ENCODE results near the gene LCN15.
"Not testable (repeated sequence)": the region's sequence is repeated elsewhere in the genome, so short reads cannot be mapped to it uniquely, and the experiment has no call there.

LCN15 gene

GRCh38 chr9:136759001-136759400 lies 5.3 kb downstream of the LCN15 start:
- peaks cover 0 to 7% of the 10 kb centered on the region in 2 donors for H3K4me1 ChIP-seq (ENCODE audit: control insufficient read depth in 1 of 2, insufficient read depth in 2 of 2, low read length in 2 of 2)
- no peak overlapping the region for H3K27ac ChIP-seq (ENCODE audit: low read length)
- no peaks in the 10 kb centered on the region for H3K27me3 ChIP-seq (ENCODE audit: low read depth, low read length)
- no peaks in the 10 kb centered on the region for H3K36me3 ChIP-seq (ENCODE audit: control insufficient read depth in 1 of 2, insufficient read depth in 2 of 2, low read length in 2 of 2)
- H3K9me3 ChIP-seq (ENCODE audit: control insufficient read depth in 1 of 2, low read length in 2 of 2) = peaks cover 0 to 4% of the 10 kb centered on the region in 2 donors
- H3K4me3 ChIP-seq (ENCODE audit: low read depth in 1 of 2, low read length in 2 of 2) = no peak overlapping the region

GRCh38 chr9:136757751-136758140 lies 6.6 kb downstream of the LCN15 start:
- no peaks in the 10 kb centered on the region for H3K36me3 ChIP-seq (ENCODE audit: control insufficient read depth in 1 of 2, insufficient read depth in 2 of 2, low read length in 2 of 2)
- peaks cover 0 to 4% of the 10 kb centered on the region in 2 donors for H3K9me3 ChIP-seq (ENCODE audit: control insufficient read depth in 1 of 2, low read length in 2 of 2)
- H3K4me3 ChIP-seq (ENCODE audit: low read depth in 1 of 2, low read length in 2 of 2) = no peak overlapping the region
- no peak overlapping the region for H3K27ac ChIP-seq (ENCODE audit: low read length)
- H3K4me1 ChIP-seq (ENCODE audit: control insufficient read depth in 1 of 2, insufficient read depth in 2 of 2, low read length in 2 of 2) = peaks cover 0 to 7% of the 10 kb centered on the region in 2 donors
- H3K27me3 ChIP-seq (ENCODE audit: low read depth, low read length) = no peaks in the 10 kb centered on the region

- H3K9me3 ChIP-seq (ENCODE audit: control insufficient read depth in 1 of 2, low read length in 2 of 2) = peaks cover 0 to 4% of the 10 kb centered on the region in 2 donors
- H3K4me3 ChIP-seq (ENCODE audit: low read depth in 1 of 2, low read length in 2 of 2) = no peak overlapping the region
- H3K27me3 ChIP-seq (ENCODE audit: low read depth, low read length) = no peaks in the 10 kb centered on the region
- H3K27ac ChIP-seq (ENCODE audit: low read length) = no peak overlapping the region
- no peaks in the 10 kb centered on the region for H3K36me3 ChIP-seq (ENCODE audit: control insufficient read depth in 1 of 2, insufficient read depth in 2 of 2, low read length in 2 of 2)
- peaks cover 0 to 7% of the 10 kb centered on the region in 2 donors for H3K4me1 ChIP-seq (ENCODE audit: control insufficient read depth in 1 of 2, insufficient read depth in 2 of 2, low read length in 2 of 2)
Measured at GRCh38 chr9:136757328-136757727, 7.0 kb downstream of the LCN15 start.

- Histone ChIP-seq H3K27ac (ENCODE audit: low read length) (no peak overlapping the region), H3K27me3 (ENCODE audit: low read depth, low read length) (no peaks in the 10 kb centered on the region), H3K4me1 (ENCODE audit: control insufficient read depth in 1 of 2, insufficient read depth in 2 of 2, low read length in 2 of 2) (peaks cover 0 to 7% of the 10 kb centered on the region in 2 donors), H3K36me3 (ENCODE audit: control insufficient read depth in 1 of 2, insufficient read depth in 2 of 2, low read length in 2 of 2) (no peaks in the 10 kb centered on the region), H3K4me3 (ENCODE audit: low read depth in 1 of 2, low read length in 2 of 2) (no peak overlapping the region), H3K9me3 (ENCODE audit: control insufficient read depth in 1 of 2, low read length in 2 of 2) (peaks cover 0 to 9% of the 10 kb centered on the region in 2 donors)
Measured at GRCh38 chr9:136756836-136757235, 7.5 kb downstream of the LCN15 start.

GRCh38 chr9:136756134-136756438 lies 8.2 kb downstream of the LCN15 start:
- Histone ChIP-seq H3K4me3 (ENCODE audit: low read depth in 1 of 2, low read length in 2 of 2) (no peak overlapping the region), H3K9me3 (ENCODE audit: control insufficient read depth in 1 of 2, low read length in 2 of 2) (peaks cover 0 to 14% of the 10 kb centered on the region in 2 donors), H3K27me3 (ENCODE audit: low read depth, low read length) (no peaks in the 10 kb centered on the region), H3K36me3 (ENCODE audit: control insufficient read depth in 1 of 2, insufficient read depth in 2 of 2, low read length in 2 of 2) (no peaks in the 10 kb centered on the region), H3K4me1 (ENCODE audit: control insufficient read depth in 1 of 2, insufficient read depth in 2 of 2, low read length in 2 of 2) (peaks cover 0 to 7% of the 10 kb centered on the region in 2 donors), H3K27ac (ENCODE audit: low read length) (no peak overlapping the region)

GRCh38 chr9:136755302-136756133 lies 8.8 kb downstream of the LCN15 start:
- not testable (repeated sequence) for H3K27ac ChIP-seq (ENCODE audit: low read length); H3K27me3 ChIP-seq (ENCODE audit: low read depth, low read length); H3K36me3 ChIP-seq (ENCODE audit: control insufficient read depth in 1 of 2, insufficient read depth in 2 of 2, low read length in 2 of 2)

GRCh38 chr9:136754626-136755301 lies 9.6 kb downstream of the LCN15 start:
- Histone ChIP-seq H3K9me3 (ENCODE audit: control insufficient read depth in 1 of 2, low read length in 2 of 2) (peaks cover 0 to 14% of the 10 kb centered on the region in 2 donors), H3K27me3 (ENCODE audit: low read depth, low read length) (no peaks in the 10 kb centered on the region), H3K27ac (ENCODE audit: low read length) (no peak overlapping the region), H3K4me1 (ENCODE audit: control insufficient read depth in 1 of 2, insufficient read depth in 2 of 2, low read length in 2 of 2) (no peaks in the 10 kb centered on the region), H3K4me3 (ENCODE audit: low read depth in 1 of 2, low read length in 2 of 2) (no peak overlapping the region), H3K36me3 (ENCODE audit: control insufficient read depth in 1 of 2, insufficient read depth in 2 of 2, low read length in 2 of 2) (no peaks in the 10 kb centered on the region)

More at GRCh38 chr9:136755302-136756133, 8.8 kb downstream of the LCN15 start:
- H3K4me3 ChIP-seq (ENCODE audit: low read depth in 1 of 2, low read length in 2 of 2); H3K4me1 ChIP-seq (ENCODE audit: control insufficient read depth in 1 of 2, insufficient read depth in 2 of 2, low read length in 2 of 2): not testable (repeated sequence)
- peaks cover 0 to 14% of the 10 kb centered on the region in 2 donors for H3K9me3 ChIP-seq (ENCODE audit: control insufficient read depth in 1 of 2, low read length in 2 of 2)

GRCh38 chr9:136754059-136754572 lies 10.2 kb downstream of the LCN15 start:
- Histone ChIP-seq H3K4me1 (ENCODE audit: control insufficient read depth in 1 of 2, insufficient read depth in 2 of 2, low read length in 2 of 2) (peaks cover 0 to 4% of the 10 kb centered on the region in 2 donors), H3K27me3 (ENCODE audit: low read depth, low read length) (no peaks in the 10 kb centered on the region), H3K9me3 (ENCODE audit: control insufficient read depth in 1 of 2, low read length in 2 of 2) (peaks cover 0 to 14% of the 10 kb centered on the region in 2 donors), H3K4me3 (ENCODE audit: low read depth in 1 of 2, low read length in 2 of 2) (no peak overlapping the region), H3K27ac (ENCODE audit: low read length) (no peak overlapping the region), H3K36me3 (ENCODE audit: control insufficient read depth in 1 of 2, insufficient read depth in 2 of 2, low read length in 2 of 2) (no peaks in the 10 kb centered on the region)

GRCh38 chr9:136753371-136754058 lies 10.8 kb downstream of the LCN15 start:
- H3K9me3 ChIP-seq (ENCODE audit: control insufficient read depth in 1 of 2, low read length in 2 of 2) = peaks cover 0 to 14% of the 10 kb centered on the region in 2 donors
- H3K4me1 ChIP-seq (ENCODE audit: control insufficient read depth in 1 of 2, insufficient read depth in 2 of 2, low read length in 2 of 2) = peaks cover 0 to 4% of the 10 kb centered on the region in 2 donors
- no peak overlapping the region for H3K4me3 ChIP-seq (ENCODE audit: low read depth in 1 of 2, low read length in 2 of 2)
- H3K27me3 ChIP-seq (ENCODE audit: low read depth, low read length) = no peaks in the 10 kb centered on the region
- H3K36me3 ChIP-seq (ENCODE audit: control insufficient read depth in 1 of 2, insufficient read depth in 2 of 2, low read length in 2 of 2) = no peaks in the 10 kb centered on the region
- no peak overlapping the region for H3K27ac ChIP-seq (ENCODE audit: low read length)

- Histone ChIP-seq H3K4me1 (ENCODE audit: control insufficient read depth in 1 of 2, insufficient read depth in 2 of 2, low read length in 2 of 2) (peaks cover 0 to 4% of the 10 kb centered on the region in 2 donors), H3K9me3 (ENCODE audit: control insufficient read depth in 1 of 2, low read length in 2 of 2) (peaks cover 0 to 14% of the 10 kb centered on the region in 2 donors), H3K4me3 (ENCODE audit: low read depth in 1 of 2, low read length in 2 of 2) (no peak overlapping the region), H3K27me3 (ENCODE audit: low read depth, low read length) (no peaks in the 10 kb centered on the region), H3K36me3 (ENCODE audit: control insufficient read depth in 1 of 2, insufficient read depth in 2 of 2, low read length in 2 of 2) (no peaks in the 10 kb centered on the region), H3K27ac (ENCODE audit: low read length) (no peak overlapping the region)
Measured at GRCh38 chr9:136751814-136752213, 12.5 kb downstream of the LCN15 start.

GRCh38 chr9:136751244-136751643 lies 13.1 kb downstream of the LCN15 start:
- no peaks in the 10 kb centered on the region for H3K27me3 ChIP-seq (ENCODE audit: low read depth, low read length)
- H3K27ac ChIP-seq (ENCODE audit: low read length) = no peak overlapping the region
- H3K4me3 ChIP-seq (ENCODE audit: low read depth in 1 of 2, low read length in 2 of 2) = no peak overlapping the region
- peaks cover 0 to 14% of the 10 kb centered on the region in 2 donors for H3K9me3 ChIP-seq (ENCODE audit: control insufficient read depth in 1 of 2, low read length in 2 of 2)
- no peaks in the 10 kb centered on the region for H3K36me3 ChIP-seq (ENCODE audit: control insufficient read depth in 1 of 2, insufficient read depth in 2 of 2, low read length in 2 of 2)
- peaks cover 0 to 4% of the 10 kb centered on the region in 2 donors for H3K4me1 ChIP-seq (ENCODE audit: control insufficient read depth in 1 of 2, insufficient read depth in 2 of 2, low read length in 2 of 2)

Measured in muscle layer of duodenum (tissue), 2 donors.